Measurements from ENCODE around the gene TBC1D22B.
"Not testable (repeated sequence)": the region's sequence is repeated elsewhere in the genome, so short reads cannot be mapped to it uniquely, and the experiment has no call there.

Gene TBC1D22B

GRCh38 chr6:37269105-37269504 lies 11.5 kb downstream of the TBC1D22B start:
- DNase-seq: no peak

- peak in 1 of 5 experiments; percentile 69 for DNase-seq
Measured at GRCh38 chr6:37272834-37273566, 15.4 kb downstream of the TBC1D22B start.

- no peak for DNase-seq
Measured at GRCh38 chr6:37273690-37274089, 16.1 kb downstream of the TBC1D22B start.

- DNase-seq: no peak
Measured at GRCh38 chr6:37275350-37275749, 17.8 kb downstream of the TBC1D22B start.

GRCh38 chr6:37277001-37277409 lies 19.4 kb downstream of the TBC1D22B start:
- no peak for DNase-seq

- DNase-seq: no peak
Measured at GRCh38 chr6:37279366-37280134, 22.0 kb downstream of the TBC1D22B start.

GRCh38 chr6:37280162-37280887 lies 22.8 kb downstream of the TBC1D22B start:
- DNase-seq: no peak

- DNase-seq: no peak
Measured at GRCh38 chr6:37282371-37282770, 24.8 kb downstream of the TBC1D22B start.

- no peak for DNase-seq
Measured at GRCh38 chr6:37283268-37283667, 25.7 kb downstream of the TBC1D22B start.

GRCh38 chr6:37283671-37284151 lies 26.1 kb downstream of the TBC1D22B start:
- no peak for DNase-seq

- no peak for DNase-seq
Measured at GRCh38 chr6:37284781-37285180, 27.2 kb downstream of the TBC1D22B start.

- peak in 1 of 5 experiments; percentile 91 for DNase-seq
Measured at GRCh38 chr6:37285861-37286311, 28.3 kb downstream of the TBC1D22B start.

GRCh38 chr6:37287519-37288157 lies 30.1 kb downstream of the TBC1D22B start:
- no peak for DNase-seq

GRCh38 chr6:37288247-37288646 lies 30.7 kb downstream of the TBC1D22B start:
- no peak for DNase-seq

- DNase-seq: peak in 3 of 5 experiments; percentile 4 to 97 (median 31)
Measured at GRCh38 chr6:37289931-37290330, 32.4 kb downstream of the TBC1D22B start.

- no peak for DNase-seq
Measured at GRCh38 chr6:37293426-37293825, 35.9 kb downstream of the TBC1D22B start.

GRCh38 chr6:37297637-37298036 lies 40.1 kb downstream of the TBC1D22B start:
- DNase-seq: not testable (repeated sequence)

GRCh38 chr6:37298958-37299357 lies 41.4 kb downstream of the TBC1D22B start:
- DNase-seq: no peak

GRCh38 chr6:37299990-37300389 lies 42.4 kb downstream of the TBC1D22B start:
- no peak for DNase-seq

- DNase-seq: no peak
Measured at GRCh38 chr6:37302086-37302686, 44.6 kb downstream of the TBC1D22B start.

GRCh38 chr6:37303091-37303660 lies 45.6 kb downstream of the TBC1D22B start:
- DNase-seq: no peak
